Stimulated activated naive CD4-positive, alpha-beta T cell (primary cell): ENCODE data around the gene FAM170B.

ENCODE experiments used
- DNase-seq, 6 experiments: peaks; one replicate each; lab custom pipeline; 2025; lab: John Stamatoyannopoulos, UW

Gene FAM170B

GRCh38 chr10:49152037-49152436 is 18.2 kb upstream of the FAM170B start:
- DNase-seq = no peak

GRCh38 chr10:49151481-49151880 is 17.7 kb upstream of the FAM170B start:
- no peak for DNase-seq

- no peak for DNase-seq
Observed at GRCh38 chr10:49151025-49151445, 17.2 kb upstream of the FAM170B start.

- no peak for DNase-seq
Observed at GRCh38 chr10:49150426-49150825, 16.6 kb upstream of the FAM170B start.

GRCh38 chr10:49149881-49150280 is 16.1 kb upstream of the FAM170B start:
- DNase-seq = no peak

DNA sequence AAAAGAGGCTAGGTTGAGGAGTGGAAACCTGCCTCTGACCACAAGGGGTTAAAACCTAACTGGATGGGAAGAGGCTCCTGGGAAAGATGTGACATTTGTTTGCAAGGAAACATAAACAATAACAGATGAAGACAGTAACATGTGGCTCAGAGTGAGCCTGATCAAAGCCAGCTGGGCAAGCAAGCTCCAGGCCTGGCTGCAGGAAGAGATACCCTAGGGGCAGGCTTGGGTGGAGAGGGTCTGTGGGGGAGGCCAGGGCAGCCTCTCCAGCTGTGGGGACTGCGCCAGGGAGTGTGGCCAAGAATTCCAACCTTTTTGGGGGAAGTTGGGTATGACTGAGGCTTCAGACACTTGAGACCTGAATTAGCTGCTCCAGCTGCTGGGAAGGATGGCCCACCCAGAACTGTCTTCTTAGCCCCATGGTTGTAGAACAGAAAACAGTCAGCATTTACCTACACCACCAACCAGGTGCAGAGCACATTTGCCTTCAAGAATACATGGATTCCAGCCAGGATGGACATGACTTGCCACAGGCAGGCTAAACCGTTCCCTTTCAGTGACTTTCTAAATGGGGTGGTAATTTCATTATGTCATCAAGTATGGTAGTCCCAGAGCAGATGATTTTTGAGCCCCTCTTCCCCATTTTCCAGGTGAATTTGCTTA is 10.4 kb upstream of the FAM170B start:
- no peak for DNase-seq

- no peak for DNase-seq
Observed at GRCh38 chr10:49143249-49143648, 9.4 kb upstream of the FAM170B start.

- DNase-seq = no peak
Observed at GRCh38 chr10:49141541-49142332, 7.9 kb upstream of the FAM170B start.

DNA sequence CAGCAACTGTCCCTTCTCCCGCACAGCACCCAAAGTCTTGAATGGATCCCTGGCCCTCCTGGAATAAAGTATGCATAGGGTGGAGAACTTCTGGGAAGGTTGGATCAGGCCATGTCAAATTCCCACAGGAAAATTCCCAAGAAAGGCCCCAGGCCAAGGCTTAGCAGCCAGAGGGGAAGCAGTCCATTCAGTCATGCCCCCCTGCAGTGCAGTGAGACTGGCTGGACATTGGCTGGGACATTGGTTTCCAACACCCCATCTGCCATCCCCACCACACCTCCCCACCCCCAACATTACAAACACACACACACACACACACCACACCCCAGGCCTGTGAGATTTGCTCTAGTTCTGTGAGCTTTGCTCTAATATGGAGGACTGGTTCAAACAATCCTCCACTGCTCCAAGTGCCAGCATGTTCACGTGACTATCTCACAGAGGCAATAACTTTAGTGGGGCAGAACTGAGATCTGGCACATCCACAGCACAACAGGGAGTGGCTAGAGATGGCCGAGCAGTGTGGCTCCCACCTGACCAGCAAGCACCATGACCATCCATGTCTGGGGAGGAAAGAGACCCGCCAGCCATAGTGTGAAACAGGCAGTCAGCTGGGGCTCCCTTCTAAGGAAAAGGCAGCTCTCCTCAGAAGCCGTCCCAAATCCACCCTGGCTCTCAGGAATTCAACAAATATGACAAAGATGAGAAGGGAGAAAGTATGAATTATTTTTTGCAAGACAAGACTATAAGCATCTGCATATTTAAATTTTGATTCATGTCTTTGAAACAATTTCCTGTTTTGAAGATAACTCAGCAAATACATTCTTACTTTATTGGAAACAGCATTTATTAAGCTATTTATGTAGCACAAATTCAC is 6.7 kb upstream of the FAM170B start:
- no peak for DNase-seq

GRCh38 chr10:49139846-49140195 is 6.0 kb upstream of the FAM170B start:
- DNase-seq = no peak

GRCh38 chr10:49139028-49139845 is 5.4 kb upstream of the FAM170B start:
- no peak for DNase-seq

GRCh38 chr10:49138361-49138891 is 4.6 kb upstream of the FAM170B start:
- no peak for DNase-seq

GRCh38 chr10:49136525-49136924 is 2.7 kb upstream of the FAM170B start:
- no peak for DNase-seq

- DNase-seq = no peak
Observed at GRCh38 chr10:49135575-49136313, 1.9 kb upstream of the FAM170B start.

DNA sequence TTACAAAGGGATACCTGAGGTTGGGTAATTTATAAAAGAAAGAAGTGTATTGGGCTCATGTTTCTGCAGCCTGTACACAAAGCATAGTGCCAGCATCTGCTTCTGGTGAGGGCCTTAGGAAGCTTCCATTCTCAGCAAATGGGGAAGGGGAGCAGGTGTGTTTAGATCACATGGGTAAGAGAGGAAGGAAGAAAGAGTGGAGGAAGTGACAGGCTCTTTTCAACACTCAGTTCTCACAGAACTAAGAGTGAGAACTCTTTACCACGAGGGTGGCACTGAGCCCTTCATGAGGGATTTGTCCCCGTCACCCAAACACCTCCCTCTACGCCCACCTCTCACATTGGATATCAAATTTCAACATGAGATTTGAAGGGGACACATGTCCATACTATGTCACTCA is 506 bp upstream of the FAM170B start:
- DNase-seq = no peak

DNA sequence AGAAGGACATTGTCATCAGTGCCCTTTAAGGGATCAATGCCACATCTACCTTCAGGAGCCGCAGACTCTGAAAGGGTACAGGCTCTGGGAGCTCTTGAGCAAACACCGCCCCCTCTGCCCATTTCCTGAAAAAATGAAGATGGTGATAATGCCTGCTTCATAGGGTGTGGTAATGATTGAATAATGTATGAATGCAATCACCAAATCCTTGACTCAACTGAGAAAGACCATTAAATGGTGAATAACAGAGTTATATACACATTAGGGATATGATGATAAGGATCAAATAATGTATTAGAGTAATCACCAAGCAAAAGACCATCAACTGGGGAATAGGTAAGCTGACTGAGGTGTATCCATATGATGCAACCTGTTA is 1.5 kb downstream of the FAM170B start:
- DNase-seq = no peak

GRCh38 chr10:49131507-49132361 is 2.1 kb downstream of the FAM170B start:
- no peak for DNase-seq

DNA sequence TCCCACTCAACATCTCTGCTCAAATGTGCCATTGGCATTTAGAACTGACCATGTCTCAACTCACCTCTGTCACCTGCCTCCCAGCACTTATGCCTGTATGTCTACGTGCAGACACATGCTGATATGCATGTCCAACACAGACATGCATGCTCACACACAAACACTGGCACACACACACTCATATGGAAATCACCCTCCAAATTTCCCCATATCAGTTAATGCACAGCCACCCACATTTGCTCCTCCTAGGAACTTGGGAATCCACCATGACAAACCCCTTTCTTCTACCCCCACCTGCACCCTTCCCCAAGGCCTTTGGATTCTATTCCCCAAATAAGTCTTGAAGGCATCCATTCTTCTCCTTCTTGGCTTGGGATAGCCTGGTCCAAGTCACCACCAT is 4.4 kb downstream of the FAM170B start:
- DNase-seq = no peak

DNA sequence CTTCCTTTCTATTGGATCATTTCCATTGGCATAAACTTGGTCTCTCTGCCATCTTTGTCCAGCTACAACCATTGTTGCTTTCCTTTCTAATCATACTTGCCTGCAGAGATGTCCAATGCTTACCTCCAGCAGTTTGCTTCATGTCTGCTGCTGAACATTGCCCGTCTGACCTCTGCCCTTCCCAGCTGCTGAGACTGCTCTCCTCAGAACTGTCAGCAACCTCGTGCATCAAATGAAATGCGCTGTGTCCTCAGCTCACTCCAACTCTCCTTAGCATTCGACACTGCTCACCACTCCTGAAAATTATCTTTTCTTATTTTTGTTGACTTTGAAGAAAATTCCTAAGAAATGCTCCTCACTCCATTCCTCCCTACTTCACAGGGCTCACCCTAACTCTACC is 5.0 kb downstream of the FAM170B start:
- no peak for DNase-seq
